IMR-90 (cell line): Measurements from ENCODE around the gene SLC45A2.

ENCODE experiments used
- CHD1 ChIP-seq: IDR thresholded peaks from 2 replicates; pipeline ENCODE4 v1.6.1; 2012; ENCODE audit warnings: low read depth, low read length, improper control_type of control experiment
- MAFK ChIP-seq: IDR thresholded peaks from 2 replicates; pipeline ENCODE4 v1.6.1; 2012; ENCODE audit warnings: low read depth, low read length, improper control_type of control experiment
- RAD21 ChIP-seq: IDR thresholded peaks from 2 replicates; pipeline ENCODE4 v1.6.1; 2012; ENCODE audit warnings: low read length, improper control_type of control experiment
- SMC3 ChIP-seq: fragments of 150-350 bp; IDR thresholded peaks from 2 replicates; pipeline ENCODE4 v1.6.1; 2016; ENCODE audit warnings: low read depth, mild to moderate bottlenecking, antibody characterized with exemption, low read length, moderate library complexity
- TF ChIP-seq, protein P1 (sequence below): conservative IDR thresholded peaks from 2 replicates; pipeline ENCODE4 v1.5.1; 2012; ENCODE audit warnings: mild to moderate bottlenecking, low read depth, low read length, improper control_type of control experiment

DNA sequence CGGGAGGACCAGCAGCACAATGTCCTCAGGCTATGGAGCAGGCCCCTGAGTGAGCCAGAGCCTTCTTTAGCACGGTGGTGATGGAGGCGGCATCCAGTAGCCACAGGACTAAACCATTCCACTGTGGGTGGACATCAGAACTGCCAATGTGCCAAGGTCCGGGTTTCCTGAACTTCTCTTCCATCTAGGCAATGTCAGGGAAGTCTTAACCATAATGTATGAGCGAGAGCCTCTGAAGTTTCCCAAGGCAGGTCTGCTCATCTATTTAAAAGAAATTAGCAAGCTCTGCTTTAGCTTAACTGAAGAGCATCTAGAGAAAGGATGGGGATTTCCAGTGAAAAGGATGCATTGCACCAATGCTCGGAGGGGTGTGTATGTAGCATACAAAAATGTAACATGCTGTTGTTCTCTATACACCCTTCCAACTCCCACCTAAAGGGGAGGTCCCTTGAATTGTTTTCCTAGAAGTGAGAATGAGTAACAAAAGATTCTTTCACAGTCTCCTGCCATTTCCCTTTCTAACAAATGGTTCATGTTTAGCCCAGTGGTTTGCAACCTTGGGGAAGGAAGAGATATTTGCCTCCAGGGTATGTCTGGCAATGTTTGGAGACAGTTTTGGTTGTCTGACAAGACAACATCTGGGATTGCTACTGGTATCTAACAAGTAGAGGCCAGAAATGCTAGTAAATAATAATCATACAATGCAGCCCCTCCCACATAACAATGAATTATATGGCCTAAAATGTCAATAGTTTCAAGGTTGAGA lies 54.4 kb downstream of the SLC45A2 start:
- TF ChIP-seq, protein P1, sequence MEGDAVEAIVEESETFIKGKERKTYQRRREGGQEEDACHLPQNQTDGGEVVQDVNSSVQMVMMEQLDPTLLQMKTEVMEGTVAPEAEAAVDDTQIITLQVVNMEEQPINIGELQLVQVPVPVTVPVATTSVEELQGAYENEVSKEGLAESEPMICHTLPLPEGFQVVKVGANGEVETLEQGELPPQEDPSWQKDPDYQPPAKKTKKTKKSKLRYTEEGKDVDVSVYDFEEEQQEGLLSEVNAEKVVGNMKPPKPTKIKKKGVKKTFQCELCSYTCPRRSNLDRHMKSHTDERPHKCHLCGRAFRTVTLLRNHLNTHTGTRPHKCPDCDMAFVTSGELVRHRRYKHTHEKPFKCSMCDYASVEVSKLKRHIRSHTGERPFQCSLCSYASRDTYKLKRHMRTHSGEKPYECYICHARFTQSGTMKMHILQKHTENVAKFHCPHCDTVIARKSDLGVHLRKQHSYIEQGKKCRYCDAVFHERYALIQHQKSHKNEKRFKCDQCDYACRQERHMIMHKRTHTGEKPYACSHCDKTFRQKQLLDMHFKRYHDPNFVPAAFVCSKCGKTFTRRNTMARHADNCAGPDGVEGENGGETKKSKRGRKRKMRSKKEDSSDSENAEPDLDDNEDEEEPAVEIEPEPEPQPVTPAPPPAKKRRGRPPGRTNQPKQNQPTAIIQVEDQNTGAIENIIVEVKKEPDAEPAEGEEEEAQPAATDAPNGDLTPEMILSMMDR: no peak
- TF ChIP-seq CHD1 (no peak), MAFK (no peak), RAD21 (no peak), SMC3 (no peak)
